Gastrocnemius medialis (tissue), 4 donors: ENCODE results near the gene CAPZB.

Source experiments
- POLR2A ChIP-seq, 2 donors: fragments of 450-650 bp; IDR thresholded peaks; one replicate each; pipeline ENCODE4 v1.6.1; 2017; ENCODE audit warnings: antibody characterized with exemption in 2 of 2, mild to moderate bottlenecking in 2 of 2, moderate library complexity in 2 of 2
- TF ChIP-seq, protein P1 (sequence below), 5 experiments: fragments of 450-650 bp in 3 of 5; fragments of 200-600 bp in 2 of 5; sonication (generic) in 2 of 5; IDR thresholded peaks in 4 of 5; conservative IDR thresholded peaks in 1 of 5; 1 replicate in 4 of 5; 2 replicates in 1 of 5; pipeline ENCODE4 v1.5.1; 2016 to 2019; ENCODE audit warnings: antibody characterized with exemption in 5 of 5, mild to moderate bottlenecking in 3 of 5, moderate library complexity in 3 of 5

GRCh38 chr1:19374926-19375325 lies 110.4 kb downstream of the CAPZB start:
- TF ChIP-seq POLR2A (IDR thresholded peaks at IDR 0.05), result no peak
- TF ChIP-seq, protein P1, sequence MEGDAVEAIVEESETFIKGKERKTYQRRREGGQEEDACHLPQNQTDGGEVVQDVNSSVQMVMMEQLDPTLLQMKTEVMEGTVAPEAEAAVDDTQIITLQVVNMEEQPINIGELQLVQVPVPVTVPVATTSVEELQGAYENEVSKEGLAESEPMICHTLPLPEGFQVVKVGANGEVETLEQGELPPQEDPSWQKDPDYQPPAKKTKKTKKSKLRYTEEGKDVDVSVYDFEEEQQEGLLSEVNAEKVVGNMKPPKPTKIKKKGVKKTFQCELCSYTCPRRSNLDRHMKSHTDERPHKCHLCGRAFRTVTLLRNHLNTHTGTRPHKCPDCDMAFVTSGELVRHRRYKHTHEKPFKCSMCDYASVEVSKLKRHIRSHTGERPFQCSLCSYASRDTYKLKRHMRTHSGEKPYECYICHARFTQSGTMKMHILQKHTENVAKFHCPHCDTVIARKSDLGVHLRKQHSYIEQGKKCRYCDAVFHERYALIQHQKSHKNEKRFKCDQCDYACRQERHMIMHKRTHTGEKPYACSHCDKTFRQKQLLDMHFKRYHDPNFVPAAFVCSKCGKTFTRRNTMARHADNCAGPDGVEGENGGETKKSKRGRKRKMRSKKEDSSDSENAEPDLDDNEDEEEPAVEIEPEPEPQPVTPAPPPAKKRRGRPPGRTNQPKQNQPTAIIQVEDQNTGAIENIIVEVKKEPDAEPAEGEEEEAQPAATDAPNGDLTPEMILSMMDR (IDR thresholded peaks at IDR 0.05 in 4 of 5, conservative IDR thresholded peaks at IDR 0.05 in 1 of 5), result no peak
